ENCODE measurements around the gene METTL23.

DNA sequence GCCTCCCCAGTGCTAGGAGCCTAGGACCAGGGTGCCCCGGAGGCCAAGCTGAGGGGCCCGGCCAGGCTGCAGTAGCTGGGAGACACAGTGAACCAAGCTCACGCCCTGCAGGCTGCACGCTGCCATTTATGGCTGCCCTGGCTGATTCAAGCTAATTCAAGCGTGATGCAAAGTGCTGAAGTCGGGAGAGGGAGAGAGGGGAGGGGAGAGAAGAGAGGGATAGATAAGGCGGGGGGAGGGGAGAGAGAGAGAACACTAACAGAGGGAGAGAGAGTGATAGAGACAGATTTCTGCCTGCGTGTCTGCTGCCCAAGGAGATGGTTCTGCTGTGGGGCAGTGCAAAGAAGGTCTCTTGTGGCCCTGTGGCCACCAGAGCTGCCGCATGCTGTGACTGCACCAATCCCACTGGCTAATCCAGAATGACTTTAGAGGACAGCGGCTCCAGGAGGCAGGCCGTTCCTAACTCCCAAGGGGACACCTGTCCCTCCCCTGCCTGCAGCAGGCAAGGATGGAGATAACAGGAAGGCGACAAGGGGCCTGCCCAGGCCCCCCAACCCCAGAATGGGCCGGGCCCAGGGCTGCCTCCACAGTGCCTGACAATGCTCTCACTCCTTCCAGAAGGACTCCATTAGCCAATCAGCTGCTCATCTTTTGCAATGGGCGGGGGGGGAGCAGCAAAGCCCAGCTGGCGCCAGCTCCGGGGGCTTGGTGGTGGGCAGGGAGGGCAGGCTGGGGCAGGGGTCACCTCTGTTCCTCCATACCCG is 28.8 kb upstream of the METTL23 start:
- TF ChIP-seq, protein P1, sequence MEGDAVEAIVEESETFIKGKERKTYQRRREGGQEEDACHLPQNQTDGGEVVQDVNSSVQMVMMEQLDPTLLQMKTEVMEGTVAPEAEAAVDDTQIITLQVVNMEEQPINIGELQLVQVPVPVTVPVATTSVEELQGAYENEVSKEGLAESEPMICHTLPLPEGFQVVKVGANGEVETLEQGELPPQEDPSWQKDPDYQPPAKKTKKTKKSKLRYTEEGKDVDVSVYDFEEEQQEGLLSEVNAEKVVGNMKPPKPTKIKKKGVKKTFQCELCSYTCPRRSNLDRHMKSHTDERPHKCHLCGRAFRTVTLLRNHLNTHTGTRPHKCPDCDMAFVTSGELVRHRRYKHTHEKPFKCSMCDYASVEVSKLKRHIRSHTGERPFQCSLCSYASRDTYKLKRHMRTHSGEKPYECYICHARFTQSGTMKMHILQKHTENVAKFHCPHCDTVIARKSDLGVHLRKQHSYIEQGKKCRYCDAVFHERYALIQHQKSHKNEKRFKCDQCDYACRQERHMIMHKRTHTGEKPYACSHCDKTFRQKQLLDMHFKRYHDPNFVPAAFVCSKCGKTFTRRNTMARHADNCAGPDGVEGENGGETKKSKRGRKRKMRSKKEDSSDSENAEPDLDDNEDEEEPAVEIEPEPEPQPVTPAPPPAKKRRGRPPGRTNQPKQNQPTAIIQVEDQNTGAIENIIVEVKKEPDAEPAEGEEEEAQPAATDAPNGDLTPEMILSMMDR (IDR thresholded peaks at IDR 0.05), result no peak
- TF ChIP-seq POLR2A (IDR thresholded peaks at IDR 0.05), result no peak

Data from lower leg skin (tissue), 3 donors.